ENCODE results near the gene PAGE4.

DNA sequence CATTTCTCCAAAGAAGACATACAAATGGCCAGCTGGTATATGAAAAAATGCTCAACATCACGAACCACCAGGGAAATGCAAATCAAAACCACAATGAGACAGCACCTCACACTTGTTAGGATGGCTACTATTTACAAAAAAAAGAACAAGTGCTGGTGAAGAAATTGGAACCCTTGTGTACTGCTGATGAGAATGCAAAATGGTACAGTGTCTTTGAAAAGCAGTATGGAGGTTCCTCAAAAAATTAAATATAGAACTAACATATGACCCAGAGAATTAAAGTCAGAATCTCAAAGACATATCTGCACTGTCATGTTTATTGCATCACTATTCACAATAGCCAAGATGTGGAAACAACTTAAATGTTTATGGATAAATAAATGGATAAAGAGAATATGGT lies 20.9 kb downstream of the PAGE4 start:
- TF ChIP-seq, protein P1, sequence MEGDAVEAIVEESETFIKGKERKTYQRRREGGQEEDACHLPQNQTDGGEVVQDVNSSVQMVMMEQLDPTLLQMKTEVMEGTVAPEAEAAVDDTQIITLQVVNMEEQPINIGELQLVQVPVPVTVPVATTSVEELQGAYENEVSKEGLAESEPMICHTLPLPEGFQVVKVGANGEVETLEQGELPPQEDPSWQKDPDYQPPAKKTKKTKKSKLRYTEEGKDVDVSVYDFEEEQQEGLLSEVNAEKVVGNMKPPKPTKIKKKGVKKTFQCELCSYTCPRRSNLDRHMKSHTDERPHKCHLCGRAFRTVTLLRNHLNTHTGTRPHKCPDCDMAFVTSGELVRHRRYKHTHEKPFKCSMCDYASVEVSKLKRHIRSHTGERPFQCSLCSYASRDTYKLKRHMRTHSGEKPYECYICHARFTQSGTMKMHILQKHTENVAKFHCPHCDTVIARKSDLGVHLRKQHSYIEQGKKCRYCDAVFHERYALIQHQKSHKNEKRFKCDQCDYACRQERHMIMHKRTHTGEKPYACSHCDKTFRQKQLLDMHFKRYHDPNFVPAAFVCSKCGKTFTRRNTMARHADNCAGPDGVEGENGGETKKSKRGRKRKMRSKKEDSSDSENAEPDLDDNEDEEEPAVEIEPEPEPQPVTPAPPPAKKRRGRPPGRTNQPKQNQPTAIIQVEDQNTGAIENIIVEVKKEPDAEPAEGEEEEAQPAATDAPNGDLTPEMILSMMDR (IDR thresholded peaks at IDR 0.05), result no peak
- TF ChIP-seq POLR2AphosphoS5 (IDR thresholded peaks at IDR 0.05), result no peak
- no peak for TF ChIP-seq EP300 (IDR thresholded peaks at IDR 0.05)
- TF ChIP-seq POLR2A (IDR thresholded peaks at IDR 0.05), result no peak
